Gastroesophageal sphincter (tissue), 4 donors: ENCODE measurements around the gene AQR. TPM values are rescaled to one million over a fixed set of nuclear protein-coding genes. Genes with fewer than 3 reads are reported as not detected.
A peak's percentile ranks its signal among the peaks of the same experiment; 100 is the strongest.

Experiments used
- ATAC-seq: fragments of 150-250 bp; one replicate; pipeline ENCODE4 v1.9.1; 2016; ENCODE audit warnings: mild to moderate bottlenecking, moderate library complexity
- H3K27ac ChIP-seq, 4 donors: fragments of 200-600 bp; sonication (generic) in 3 of 4; 1 replicate in 3 of 4; 2 replicates in 1 of 4; pipeline ENCODE4 v1.5.1; 2016 to 2019
- H3K27me3 ChIP-seq: fragments of 200-600 bp; sonication (generic); one replicate; pipeline ENCODE4 v1.5.1; 2019
- H3K36me3 ChIP-seq, 2 donors: fragments of 200-600 bp; sonication (generic); one replicate each; pipeline ENCODE4 v1.5.1; 2019; ENCODE audit warnings: control low read depth in 1 of 2
- H3K4me1 ChIP-seq, 3 donors: fragments of 200-600 bp; sonication (generic); 1 replicate in 2 of 3; 2 replicates in 1 of 3; pipeline ENCODE4 v1.5.1; 2016 to 2019; ENCODE audit warnings: control low read depth in 2 of 3
- H3K4me3 ChIP-seq, 2 donors: fragments of 200-600 bp; sonication (generic); one replicate each; pipeline ENCODE4 v1.5.1; 2019; ENCODE audit warnings: mild to moderate bottlenecking in 1 of 2, moderate library complexity in 1 of 2
- H3K9me3 ChIP-seq, 3 donors: fragments of 200-600 bp; sonication (generic); one replicate each; pipeline ENCODE4 v1.5.1; 2017 to 2019; ENCODE audit warnings: control low read depth in 2 of 3
- EP300 ChIP-seq: sonication (generic); formaldehyde crosslinking; IDR thresholded peaks from one replicate; pipeline ENCODE4 v1.6.1; 2017; ENCODE audit warnings: antibody characterized with exemption, mild to moderate bottlenecking
- POLR2A ChIP-seq, 2 donors: fragments of 450-650 bp; IDR thresholded peaks; one replicate each; pipeline ENCODE4 v1.6.1; 2017; ENCODE audit warnings: antibody characterized with exemption in 2 of 2, mild to moderate bottlenecking in 2 of 2, moderate library complexity in 1 of 2
- POLR2AphosphoS5 ChIP-seq: sonication (generic); formaldehyde crosslinking; IDR thresholded peaks from one replicate; pipeline ENCODE4 v1.6.1; 2017; ENCODE audit warnings: antibody characterized with exemption
- WGBS, 2 donors: methylation state at CpG; one replicate each; pipeline ENCODE4 v1.1.5; 2018; ENCODE audit warnings: low coverage in 1 of 2; 5-methylcytosine and 5-hydroxymethylcytosine counted together
- total RNA-seq, 4 donors: library from RNA; depleted of rRNA; stranded (reverse); fragments of >200 nt; gene quantifications; one replicate each; pipeline ENCODE4 v1.1.0, GENCODE V29; 2016
- TF ChIP-seq, protein P1 (sequence below), 4 experiments: fragments of 200-600 bp in 2 of 4; fragments of 450-650 bp in 2 of 4; sonication (generic) in 1 of 4; IDR thresholded peaks; one replicate each; pipeline ENCODE4 v1.5.1; 2017 to 2019; ENCODE audit warnings: antibody characterized with exemption in 4 of 4, mild to moderate bottlenecking in 2 of 4, moderate library complexity in 2 of 4

Gene AQR
- 10 to 100 TPM; 16.4 to 26.9 (median 24.7) TPM for total RNA-seq

DNA sequence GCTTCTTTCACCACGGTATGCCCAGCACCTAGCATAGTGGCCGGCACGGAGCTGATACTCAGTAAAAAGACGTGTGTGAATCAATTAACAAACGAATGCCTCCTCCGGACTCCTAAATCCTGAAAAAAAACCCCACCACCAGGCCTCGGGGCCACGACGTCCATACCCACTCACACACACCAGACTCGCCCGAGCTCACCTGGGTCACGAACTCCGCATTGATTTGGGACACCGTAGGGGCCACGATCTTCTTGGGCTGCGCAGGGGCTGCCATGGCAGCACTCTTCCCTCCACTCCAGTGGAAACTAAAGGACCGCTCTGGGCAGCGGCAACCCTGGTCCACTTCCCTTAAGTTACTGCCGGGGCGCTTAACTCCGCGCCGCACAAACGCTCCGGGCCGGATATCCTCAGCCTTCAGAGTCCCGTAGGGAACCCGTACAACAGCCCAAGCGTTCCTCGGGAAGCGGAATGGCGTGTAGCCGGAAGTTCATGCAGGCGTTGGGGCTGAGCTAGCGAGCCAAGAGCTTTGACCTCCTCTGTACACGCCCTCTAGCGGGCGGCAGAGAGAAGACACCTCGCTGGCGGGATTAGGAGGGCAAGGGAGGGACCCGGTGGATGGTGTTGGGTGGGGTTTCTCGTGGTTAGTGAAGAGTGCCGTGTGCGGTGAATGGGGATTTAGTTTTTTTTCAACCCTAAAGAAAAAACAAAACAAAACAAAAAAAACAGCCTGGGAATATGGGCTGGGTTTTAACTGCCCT is at the start of gene AQR:
AQR (minus strand) TSS at position 403 of the 758 bp plus-strand sequence; CDS start at position 274, 129 bp downstream.
- 0 to 1% methylated on average over 18 to 25 of the region's 44 CpGs for WGBS, 2 donors
- H3K4me1 ChIP-seq, result peaks cover 4 to 47% (median 19%) of the 10 kb centered on the region in 3 donors
- TF ChIP-seq POLR2A (IDR thresholded peaks at IDR 0.05) (peak; percentile 55 to 66), POLR2AphosphoS5 (peak; percentile 87), EP300 (no peak)
- TF ChIP-seq, protein P1, sequence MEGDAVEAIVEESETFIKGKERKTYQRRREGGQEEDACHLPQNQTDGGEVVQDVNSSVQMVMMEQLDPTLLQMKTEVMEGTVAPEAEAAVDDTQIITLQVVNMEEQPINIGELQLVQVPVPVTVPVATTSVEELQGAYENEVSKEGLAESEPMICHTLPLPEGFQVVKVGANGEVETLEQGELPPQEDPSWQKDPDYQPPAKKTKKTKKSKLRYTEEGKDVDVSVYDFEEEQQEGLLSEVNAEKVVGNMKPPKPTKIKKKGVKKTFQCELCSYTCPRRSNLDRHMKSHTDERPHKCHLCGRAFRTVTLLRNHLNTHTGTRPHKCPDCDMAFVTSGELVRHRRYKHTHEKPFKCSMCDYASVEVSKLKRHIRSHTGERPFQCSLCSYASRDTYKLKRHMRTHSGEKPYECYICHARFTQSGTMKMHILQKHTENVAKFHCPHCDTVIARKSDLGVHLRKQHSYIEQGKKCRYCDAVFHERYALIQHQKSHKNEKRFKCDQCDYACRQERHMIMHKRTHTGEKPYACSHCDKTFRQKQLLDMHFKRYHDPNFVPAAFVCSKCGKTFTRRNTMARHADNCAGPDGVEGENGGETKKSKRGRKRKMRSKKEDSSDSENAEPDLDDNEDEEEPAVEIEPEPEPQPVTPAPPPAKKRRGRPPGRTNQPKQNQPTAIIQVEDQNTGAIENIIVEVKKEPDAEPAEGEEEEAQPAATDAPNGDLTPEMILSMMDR (IDR thresholded peaks at IDR 0.05), result peak; percentile 78 to 87 (median 85)

DNA sequence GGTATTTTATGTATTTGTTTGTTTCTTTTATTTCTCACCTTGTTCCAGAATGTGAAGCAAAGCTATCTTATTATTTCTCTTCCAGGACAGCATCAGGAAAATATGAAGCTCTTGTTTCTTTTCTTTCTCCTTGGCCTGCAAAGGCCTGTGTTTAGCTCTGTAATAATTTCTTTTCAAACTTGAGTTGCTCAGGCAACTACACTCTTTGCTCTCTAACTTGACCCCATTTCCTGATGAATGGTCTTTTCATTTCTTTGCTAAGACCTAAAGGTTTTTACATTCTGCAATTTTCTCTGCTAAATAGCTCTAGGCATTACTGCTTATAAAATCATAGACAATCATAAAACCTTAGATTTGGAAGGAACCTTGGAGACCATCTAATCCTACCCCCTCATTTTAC is 44.7 kb upstream of the AQR start:
- Histone ChIP-seq H3K4me3 (no peak overlapping the region), H3K9me3 (no peaks in the 10 kb centered on the region), H3K27ac (no peak overlapping the region), H3K4me1 (peaks cover 0 to 7% (median 0%) of the 10 kb centered on the region in 3 donors), H3K36me3 (no peaks in the 10 kb centered on the region), H3K27me3 (no peaks in the 10 kb centered on the region)
- no peak for ATAC-seq
- TF ChIP-seq POLR2AphosphoS5, result no peak
- TF ChIP-seq EP300, result no peak
- no peak for TF ChIP-seq POLR2A (IDR thresholded peaks at IDR 0.05)
- TF ChIP-seq, protein P1 (IDR thresholded peaks at IDR 0.05), result no peak

More for the DNA sequence above, at the start of gene AQR:
- Histone ChIP-seq H3K36me3 (peaks cover 0 to 3% of the 10 kb centered on the region in 2 donors), H3K27ac (peak within 1 kb of the TSS; percentile 29 to 88 (median 87)), H3K4me3 (peak within 1 kb of the TSS; percentile 65 to 85), H3K9me3 (no peaks in the 10 kb centered on the region), H3K27me3 (no peaks in the 10 kb centered on the region)
- ATAC-seq, result peak; percentile 100

DNA sequence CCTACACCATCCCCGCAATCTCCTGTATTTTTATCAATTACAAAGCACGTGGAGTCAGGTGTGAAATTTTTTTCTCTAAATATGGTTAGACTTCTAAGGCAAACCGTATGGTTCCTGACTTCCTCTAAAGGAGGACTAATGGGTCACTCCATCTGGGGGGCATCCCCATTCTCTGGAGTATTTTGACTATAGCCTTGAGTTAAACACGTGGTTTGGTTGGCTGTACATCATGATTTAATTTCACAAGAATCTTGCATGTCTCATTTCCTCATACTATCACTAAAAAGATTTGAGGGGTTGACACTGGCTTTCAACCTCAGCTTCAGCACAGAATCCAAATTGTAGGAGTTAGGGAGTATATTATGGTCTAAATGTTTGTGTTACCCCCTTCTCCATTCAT is 43.8 kb upstream of the AQR start:
- no peaks in the 10 kb centered on the region for H3K27me3 ChIP-seq
- no peak for ATAC-seq
- no peak overlapping the region for H3K4me3 ChIP-seq
- no peaks in the 10 kb centered on the region for H3K36me3 ChIP-seq
- 52 to 71% methylated on average over 2 to 4 of the region's 4 CpGs for WGBS, 2 donors
- H3K9me3 ChIP-seq, result no peaks in the 10 kb centered on the region
- H3K4me1 ChIP-seq, result peaks cover 0 to 7% (median 0%) of the 10 kb centered on the region in 3 donors
- no peak overlapping the region for H3K27ac ChIP-seq
- TF ChIP-seq POLR2A (IDR thresholded peaks at IDR 0.05), result no peak
- no peak for TF ChIP-seq POLR2AphosphoS5
- no peak for TF ChIP-seq EP300
- TF ChIP-seq, protein P1 (IDR thresholded peaks at IDR 0.05), result no peak

DNA sequence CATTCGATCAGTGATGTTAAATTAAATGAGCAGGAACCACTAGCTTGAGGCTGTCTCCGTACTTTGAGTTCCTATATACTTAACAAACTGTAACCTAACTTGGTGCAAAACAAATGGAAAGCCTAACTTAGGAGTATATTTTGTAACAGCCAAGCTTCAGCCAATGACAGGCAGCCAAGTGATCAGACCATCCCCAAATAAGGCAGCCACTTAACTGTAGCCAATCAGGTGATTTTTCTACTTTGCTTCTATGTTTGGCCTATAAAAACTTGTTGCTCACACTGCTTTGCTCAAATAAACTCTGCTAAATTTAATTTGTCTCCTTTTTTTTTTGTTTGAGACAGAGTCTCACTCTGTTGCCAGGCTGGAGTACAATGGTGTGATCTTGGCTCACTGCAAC is 37.9 kb upstream of the AQR start:
- H3K4me1 ChIP-seq, result no peaks in the 10 kb centered on the region
- H3K36me3 ChIP-seq, result no peaks in the 10 kb centered on the region
- H3K4me3 ChIP-seq, result no peak overlapping the region
- no peak overlapping the region for H3K27ac ChIP-seq
- no peaks in the 10 kb centered on the region for H3K27me3 ChIP-seq
- WGBS, 2 donors, result 77 to 100% methylated on average over 2 of the region's 2 CpGs
- no peak for ATAC-seq
- H3K9me3 ChIP-seq, result no peaks in the 10 kb centered on the region
- TF ChIP-seq POLR2A (IDR thresholded peaks at IDR 0.05) (no peak), EP300 (no peak), POLR2AphosphoS5 (no peak)
- TF ChIP-seq, protein P1 (IDR thresholded peaks at IDR 0.05), result no peak

DNA sequence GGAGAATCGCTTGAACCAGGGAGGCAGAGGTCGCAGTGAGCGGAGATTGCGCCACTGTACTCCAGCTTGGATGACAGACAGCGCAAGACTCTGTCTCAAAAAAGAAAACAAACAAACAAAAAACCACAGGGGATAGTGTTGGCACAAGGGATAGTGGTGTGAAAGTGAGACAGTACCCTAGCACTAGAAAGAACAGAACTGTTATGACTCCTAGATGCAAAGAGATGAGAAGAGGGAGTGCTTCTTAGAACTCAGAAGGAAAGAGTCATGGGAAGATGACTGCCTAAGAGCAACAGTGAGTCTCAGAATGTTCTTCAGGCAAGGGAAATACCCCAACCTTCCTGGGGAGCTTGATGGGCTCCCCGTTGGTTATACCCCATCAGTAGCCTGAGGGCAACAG is 36.4 kb upstream of the AQR start:
- H3K27ac ChIP-seq, result no peak overlapping the region
- no peaks in the 10 kb centered on the region for H3K36me3 ChIP-seq
- 92 to 93% methylated on average over 6 of the region's 6 CpGs for WGBS, 2 donors
- no peaks in the 10 kb centered on the region for H3K4me1 ChIP-seq
- no peak for ATAC-seq
- H3K27me3 ChIP-seq, result no peaks in the 10 kb centered on the region
- TF ChIP-seq, protein P1 (IDR thresholded peaks at IDR 0.05), result no peak
- TF ChIP-seq POLR2AphosphoS5 (no peak), EP300 (no peak), POLR2A (IDR thresholded peaks at IDR 0.05) (no peak)
- no peaks in the 10 kb centered on the region for H3K9me3 ChIP-seq
- no peak overlapping the region for H3K4me3 ChIP-seq
